Esophagus squamous epithelium (tissue), 4 donors: Measurements from ENCODE around the gene ALS2.

Source experiments
- CTCF ChIP-seq, 6 experiments: fragments of 450-650 bp in 4 of 6; fragments of 200-600 bp in 2 of 6; sonication (generic) in 2 of 6; IDR thresholded peaks; one replicate each; pipeline ENCODE4 v1.5.1; 2016 to 2019; ENCODE audit warnings: antibody characterized with exemption in 6 of 6, mild to moderate bottlenecking in 4 of 6, moderate library complexity in 4 of 6
- POLR2A ChIP-seq, 4 donors: fragments of 450-650 bp; IDR thresholded peaks; one replicate each; pipeline ENCODE4 v1.6.1; 2017; ENCODE audit warnings: antibody characterized with exemption in 4 of 4, mild to moderate bottlenecking in 4 of 4, moderate library complexity in 3 of 4

DNA sequence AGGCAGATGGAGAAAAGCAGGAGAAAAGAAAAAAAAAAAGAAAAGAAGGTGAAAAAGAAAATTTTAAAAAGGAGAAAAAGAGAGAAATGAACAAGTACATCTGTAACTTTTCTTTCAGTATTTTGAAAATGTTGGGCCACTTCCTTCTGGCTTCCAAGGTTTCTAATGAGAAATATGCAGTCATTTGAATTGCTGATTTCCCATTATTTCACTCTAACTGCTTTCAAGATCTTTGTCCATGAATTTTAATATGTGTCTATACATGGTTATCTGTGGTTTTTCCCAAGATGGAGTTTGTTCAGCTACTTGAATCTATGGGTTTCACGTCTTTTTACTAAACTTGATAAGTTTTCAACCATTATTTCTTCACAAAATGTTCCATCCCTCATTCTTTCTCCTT is 68.0 kb downstream of the ALS2 start:
- TF ChIP-seq CTCF (IDR thresholded peaks at IDR 0.05) (no peak), POLR2A (IDR thresholded peaks at IDR 0.05) (no peak)
